IMR-90 (cell line): ENCODE data around the gene EFCAB8. TPM values are rescaled to one million over a fixed set of nuclear protein-coding genes. Genes with fewer than 3 reads are reported as not detected.

Source experiments
- CHD1 ChIP-seq: IDR thresholded peaks from 2 replicates; pipeline ENCODE4 v1.6.1; 2012; ENCODE audit warnings: low read depth, low read length, improper control_type of control experiment
- ELK1 ChIP-seq: fragments of 150-350 bp; IDR thresholded peaks from 2 replicates; pipeline ENCODE4 v1.6.1; 2016; ENCODE audit warnings: low read depth, mild to moderate bottlenecking, low read length, moderate library complexity, borderline replicate concordance
- MXI1 ChIP-seq: IDR thresholded peaks from 2 replicates; pipeline ENCODE4 v1.6.1; 2012; ENCODE audit warnings: low read depth, mild to moderate bottlenecking, low read length, moderate library complexity, borderline replicate concordance
- RFX5 ChIP-seq: IDR thresholded peaks from 2 replicates; pipeline ENCODE4 v1.8.0; 2012; ENCODE audit warnings: low read depth, mild to moderate bottlenecking, low read length, moderate library complexity
- polyA plus RNA-seq, 3 experiments: library from polyadenylated mRNA; depleted of rRNA; stranded (reverse); fragments of >200 nt; gene quantifications; 2 replicates each; pipeline ENCODE4 v1.2.3, GENCODE V29; 2012; ENCODE audit warnings: low replicate concordance in 1 of 3
- total RNA-seq: library from RNA; depleted of rRNA; stranded (reverse); fragments of >200 nt; gene quantifications from 2 replicates; pipeline ENCODE4 v1.2.3, GENCODE V29; 2012

The EFCAB8 gene
- total and polyA plus RNA-seq, 2 of the 4 experiments (the other 2 are of a cell fraction) = not detected

DNA sequence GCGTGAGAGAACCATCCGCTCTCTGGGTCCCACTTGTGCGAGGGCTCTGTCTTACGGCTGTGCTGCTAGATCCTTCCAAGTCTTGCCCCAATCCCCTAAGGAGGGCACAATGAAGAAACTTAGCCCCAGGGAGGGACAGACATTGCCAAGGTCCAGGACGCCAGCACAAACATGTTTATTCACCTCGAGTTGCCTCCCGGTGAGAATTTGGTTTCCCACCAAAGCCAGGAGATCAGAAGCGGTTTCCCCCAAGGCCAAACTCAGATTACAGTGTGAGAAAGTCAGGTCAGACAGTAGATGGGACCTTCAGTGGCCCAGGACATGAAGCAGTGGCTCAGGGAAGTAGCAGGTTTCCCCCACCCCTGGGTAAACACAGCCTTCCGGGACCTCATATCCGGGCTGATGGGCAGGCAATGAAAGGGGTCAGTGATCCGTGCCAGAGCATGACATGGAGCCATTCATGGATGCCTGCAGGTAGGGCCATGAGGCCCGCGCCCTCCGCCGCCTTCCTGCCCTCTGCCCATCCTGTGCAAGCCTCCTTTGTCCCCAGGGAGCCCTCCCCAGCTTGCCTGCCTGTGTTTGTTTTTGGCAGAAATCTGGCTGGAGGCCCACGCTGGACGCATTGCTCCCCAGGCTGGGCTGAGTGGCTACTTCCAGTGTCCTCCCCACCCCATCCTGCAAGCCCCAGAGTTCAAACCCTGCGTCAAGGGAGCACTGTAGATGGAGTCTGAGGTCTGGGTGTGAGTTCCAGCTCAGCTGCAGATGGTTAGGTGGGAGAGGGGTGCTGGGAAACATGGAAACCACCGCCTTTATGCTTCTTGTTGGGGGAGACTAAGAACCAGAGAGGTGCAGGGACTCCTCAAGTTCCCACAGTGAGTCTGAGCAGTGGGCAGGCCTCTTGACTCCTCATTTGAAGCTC lies 150.8 kb downstream of the EFCAB8 start (continued):
- TF ChIP-seq ELK1 (no peak), CHD1 (no peak), RFX5 (no peak), MXI1 (no peak)
